Measurements from ENCODE around the gene RLN3. TPM values are rescaled to one million over a fixed set of nuclear protein-coding genes. Genes with fewer than 3 reads are reported as not detected.

RLN3 gene
- total and polyA plus RNA-seq, 2 of the 8 experiments (the other 6 are each of a cell fraction or from before 2014, with no cell fraction given) = not detected

DNA sequence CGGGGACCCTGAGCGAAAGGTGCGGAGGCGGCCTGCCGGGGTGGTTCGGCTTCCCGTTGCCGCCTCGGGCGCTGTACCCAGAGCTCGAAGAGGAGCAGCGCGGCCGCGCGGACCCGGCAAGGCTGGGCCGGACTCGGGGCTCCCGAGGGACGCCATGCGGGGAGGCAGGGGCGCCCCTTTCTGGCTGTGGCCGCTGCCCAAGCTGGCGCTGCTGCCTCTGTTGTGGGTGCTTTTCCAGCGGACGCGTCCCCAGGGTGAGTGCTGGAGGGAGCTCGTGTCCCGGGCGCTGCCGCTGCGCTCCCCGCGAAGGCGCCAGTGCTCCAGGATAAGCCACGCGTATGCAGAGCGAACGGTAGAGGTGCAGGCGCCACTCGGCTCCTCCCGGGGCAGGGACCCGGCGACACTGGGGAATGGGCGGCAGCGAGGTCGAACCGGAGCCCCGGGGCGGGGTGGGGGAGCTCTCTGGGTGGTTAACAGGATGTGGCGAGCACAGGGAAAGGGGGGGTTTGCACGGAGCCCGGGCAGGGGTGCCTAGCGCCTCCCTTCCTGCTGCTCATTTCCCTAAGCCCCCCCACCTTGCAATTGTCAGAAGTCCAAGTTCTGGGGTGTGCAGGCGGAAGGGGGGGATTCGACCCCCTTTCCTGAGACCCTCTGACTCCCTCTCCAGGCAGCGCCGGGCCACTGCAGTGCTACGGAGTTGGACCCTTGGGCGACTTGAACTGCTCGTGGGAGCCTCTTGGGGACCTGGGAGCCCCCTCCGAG lies 4.0 kb downstream of the RLN3 start, which contains the start of gene IL27RA (continued):
- TF ChIP-seq, protein P1, sequence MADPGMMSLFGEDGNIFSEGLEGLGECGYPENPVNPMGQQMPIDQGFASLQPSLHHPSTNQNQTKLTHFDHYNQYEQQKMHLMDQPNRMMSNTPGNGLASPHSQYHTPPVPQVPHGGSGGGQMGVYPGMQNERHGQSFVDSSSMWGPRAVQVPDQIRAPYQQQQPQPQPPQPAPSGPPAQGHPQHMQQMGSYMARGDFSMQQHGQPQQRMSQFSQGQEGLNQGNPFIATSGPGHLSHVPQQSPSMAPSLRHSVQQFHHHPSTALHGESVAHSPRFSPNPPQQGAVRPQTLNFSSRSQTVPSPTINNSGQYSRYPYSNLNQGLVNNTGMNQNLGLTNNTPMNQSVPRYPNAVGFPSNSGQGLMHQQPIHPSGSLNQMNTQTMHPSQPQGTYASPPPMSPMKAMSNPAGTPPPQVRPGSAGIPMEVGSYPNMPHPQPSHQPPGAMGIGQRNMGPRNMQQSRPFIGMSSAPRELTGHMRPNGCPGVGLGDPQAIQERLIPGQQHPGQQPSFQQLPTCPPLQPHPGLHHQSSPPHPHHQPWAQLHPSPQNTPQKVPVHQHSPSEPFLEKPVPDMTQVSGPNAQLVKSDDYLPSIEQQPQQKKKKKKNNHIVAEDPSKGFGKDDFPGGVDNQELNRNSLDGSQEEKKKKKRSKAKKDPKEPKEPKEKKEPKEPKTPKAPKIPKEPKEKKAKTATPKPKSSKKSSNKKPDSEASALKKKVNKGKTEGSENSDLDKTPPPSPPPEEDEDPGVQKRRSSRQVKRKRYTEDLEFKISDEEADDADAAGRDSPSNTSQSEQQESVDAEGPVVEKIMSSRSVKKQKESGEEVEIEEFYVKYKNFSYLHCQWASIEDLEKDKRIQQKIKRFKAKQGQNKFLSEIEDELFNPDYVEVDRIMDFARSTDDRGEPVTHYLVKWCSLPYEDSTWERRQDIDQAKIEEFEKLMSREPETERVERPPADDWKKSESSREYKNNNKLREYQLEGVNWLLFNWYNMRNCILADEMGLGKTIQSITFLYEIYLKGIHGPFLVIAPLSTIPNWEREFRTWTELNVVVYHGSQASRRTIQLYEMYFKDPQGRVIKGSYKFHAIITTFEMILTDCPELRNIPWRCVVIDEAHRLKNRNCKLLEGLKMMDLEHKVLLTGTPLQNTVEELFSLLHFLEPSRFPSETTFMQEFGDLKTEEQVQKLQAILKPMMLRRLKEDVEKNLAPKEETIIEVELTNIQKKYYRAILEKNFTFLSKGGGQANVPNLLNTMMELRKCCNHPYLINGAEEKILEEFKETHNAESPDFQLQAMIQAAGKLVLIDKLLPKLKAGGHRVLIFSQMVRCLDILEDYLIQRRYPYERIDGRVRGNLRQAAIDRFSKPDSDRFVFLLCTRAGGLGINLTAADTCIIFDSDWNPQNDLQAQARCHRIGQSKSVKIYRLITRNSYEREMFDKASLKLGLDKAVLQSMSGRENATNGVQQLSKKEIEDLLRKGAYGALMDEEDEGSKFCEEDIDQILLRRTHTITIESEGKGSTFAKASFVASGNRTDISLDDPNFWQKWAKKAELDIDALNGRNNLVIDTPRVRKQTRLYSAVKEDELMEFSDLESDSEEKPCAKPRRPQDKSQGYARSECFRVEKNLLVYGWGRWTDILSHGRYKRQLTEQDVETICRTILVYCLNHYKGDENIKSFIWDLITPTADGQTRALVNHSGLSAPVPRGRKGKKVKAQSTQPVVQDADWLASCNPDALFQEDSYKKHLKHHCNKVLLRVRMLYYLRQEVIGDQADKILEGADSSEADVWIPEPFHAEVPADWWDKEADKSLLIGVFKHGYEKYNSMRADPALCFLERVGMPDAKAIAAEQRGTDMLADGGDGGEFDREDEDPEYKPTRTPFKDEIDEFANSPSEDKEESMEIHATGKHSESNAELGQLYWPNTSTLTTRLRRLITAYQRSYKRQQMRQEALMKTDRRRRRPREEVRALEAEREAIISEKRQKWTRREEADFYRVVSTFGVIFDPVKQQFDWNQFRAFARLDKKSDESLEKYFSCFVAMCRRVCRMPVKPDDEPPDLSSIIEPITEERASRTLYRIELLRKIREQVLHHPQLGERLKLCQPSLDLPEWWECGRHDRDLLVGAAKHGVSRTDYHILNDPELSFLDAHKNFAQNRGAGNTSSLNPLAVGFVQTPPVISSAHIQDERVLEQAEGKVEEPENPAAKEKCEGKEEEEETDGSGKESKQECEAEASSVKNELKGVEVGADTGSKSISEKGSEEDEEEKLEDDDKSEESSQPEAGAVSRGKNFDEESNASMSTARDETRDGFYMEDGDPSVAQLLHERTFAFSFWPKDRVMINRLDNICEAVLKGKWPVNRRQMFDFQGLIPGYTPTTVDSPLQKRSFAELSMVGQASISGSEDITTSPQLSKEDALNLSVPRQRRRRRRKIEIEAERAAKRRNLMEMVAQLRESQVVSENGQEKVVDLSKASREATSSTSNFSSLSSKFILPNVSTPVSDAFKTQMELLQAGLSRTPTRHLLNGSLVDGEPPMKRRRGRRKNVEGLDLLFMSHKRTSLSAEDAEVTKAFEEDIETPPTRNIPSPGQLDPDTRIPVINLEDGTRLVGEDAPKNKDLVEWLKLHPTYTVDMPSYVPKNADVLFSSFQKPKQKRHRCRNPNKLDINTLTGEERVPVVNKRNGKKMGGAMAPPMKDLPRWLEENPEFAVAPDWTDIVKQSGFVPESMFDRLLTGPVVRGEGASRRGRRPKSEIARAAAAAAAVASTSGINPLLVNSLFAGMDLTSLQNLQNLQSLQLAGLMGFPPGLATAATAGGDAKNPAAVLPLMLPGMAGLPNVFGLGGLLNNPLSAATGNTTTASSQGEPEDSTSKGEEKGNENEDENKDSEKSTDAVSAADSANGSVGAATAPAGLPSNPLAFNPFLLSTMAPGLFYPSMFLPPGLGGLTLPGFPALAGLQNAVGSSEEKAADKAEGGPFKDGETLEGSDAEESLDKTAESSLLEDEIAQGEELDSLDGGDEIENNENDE (IDR thresholded peaks at IDR 0.05; ENCODE audit: insufficient replicate concordance, low read length) = no peak
- TF ChIP-seq KDM4A (IDR thresholded peaks at IDR 0.05; ENCODE audit: low read depth, low read length, severe bottlenecking) = peak; percentile 88
- TF ChIP-seq, protein P2, sequence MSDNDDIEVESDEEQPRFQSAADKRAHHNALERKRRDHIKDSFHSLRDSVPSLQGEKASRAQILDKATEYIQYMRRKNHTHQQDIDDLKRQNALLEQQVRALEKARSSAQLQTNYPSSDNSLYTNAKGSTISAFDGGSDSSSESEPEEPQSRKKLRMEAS (IDR thresholded peaks at IDR 0.05) = peak; percentile 34; the same call in 1 of the 2 replicates
- TF ChIP-seq CHD1 (IDR thresholded peaks at IDR 0.05; ENCODE audit: low read depth, low read length) = no peak
- 0 out of 4 replicates have a peak, but pooled peaks of 1 of the 2 experiments have one; percentile 4 for TF ChIP-seq HDAC2 (IDR thresholded peaks at IDR 0.05; ENCODE audit: borderline replicate concordance in 1 of 2, low read depth in 2 of 2, low read length in 2 of 2)
- peak; percentile 58 to 68 for TF ChIP-seq RAD21 (IDR thresholded peaks at IDR 0.05 in 1 of 2, conservative IDR thresholded peaks at IDR 0.05 in 1 of 2; ENCODE audit: low read depth in 2 of 2, low read length in 2 of 2)
- peak; percentile 58 for TF ChIP-seq PHF8 (conservative IDR thresholded peaks at IDR 0.05; ENCODE audit: low read depth, low read length)
- TF ChIP-seq MAFK (IDR thresholded peaks at IDR 0.05; ENCODE audit: low read depth, low read length) = no peak
- no peak for TF ChIP-seq SIX5 (IDR thresholded peaks at IDR 0.05; ENCODE audit: low read depth, low read length)
